KMS-11 (cell line): Measurements from ENCODE around the gene HOXD1.

Experiments
- H2AFZ ChIP-seq: fragments of 200-600 bp; sonication (generic); 2 replicates; pipeline ENCODE4 v1.6.1; 2016; ENCODE audit warnings: antibody characterized with exemption, mixed run types, low read depth
- H3K27ac ChIP-seq: fragments of 200-600 bp; sonication (generic); 2 replicates; pipeline ENCODE4 v1.6.1; 2016; ENCODE audit warnings: mild to moderate bottlenecking, mixed run types
- H3K27me3 ChIP-seq: fragments of 200-600 bp; sonication (generic); 2 replicates; pipeline ENCODE4 v1.6.1; 2017; ENCODE audit warnings: mild to moderate bottlenecking, low read depth, mixed run types, moderate library complexity; ENCODE audit not compliant: insufficient read depth
- H3K36me3 ChIP-seq: fragments of 200-600 bp; sonication (generic); 2 replicates; pipeline ENCODE4 v1.6.1; 2017; ENCODE audit warnings: mild to moderate bottlenecking, mixed run types; ENCODE audit not compliant: insufficient read depth
- H3K4me1 ChIP-seq: fragments of 200-600 bp; sonication (generic); 2 replicates; pipeline ENCODE4 v1.6.1; 2016; ENCODE audit warnings: mild to moderate bottlenecking, low read depth, mixed run types; ENCODE audit not compliant: poor library complexity, severe bottlenecking
- H3K4me2 ChIP-seq: fragments of 200-600 bp; sonication (generic); 2 replicates; pipeline ENCODE4 v1.7.0; 2016; ENCODE audit warnings: mild to moderate bottlenecking, mixed run types
- H3K4me3 ChIP-seq: fragments of 200-600 bp; sonication (generic); IDR thresholded peaks from 2 replicates; pipeline ENCODE4 v1.6.1; 2017; ENCODE audit warnings: low read depth, low read length, mixed read lengths; ENCODE audit not compliant: insufficient read depth
- H3K79me2 ChIP-seq: fragments of 200-600 bp; sonication (generic); 2 replicates; pipeline ENCODE4 v1.6.1; 2016; ENCODE audit warnings: low read depth, mixed run types; ENCODE audit not compliant: insufficient read depth
- H3K9ac ChIP-seq: fragments of 200-600 bp; sonication (generic); 2 replicates; pipeline ENCODE4 v1.6.1; 2016; ENCODE audit warnings: mild to moderate bottlenecking, mixed run types
- H4K20me1 ChIP-seq: fragments of 200-600 bp; sonication (generic); 2 replicates; pipeline ENCODE4 v1.6.1; 2016; ENCODE audit warnings: mild to moderate bottlenecking, mixed run types; ENCODE audit not compliant: insufficient read depth
- TF ChIP-seq, protein P1 (sequence below): fragments of 200-600 bp; sonication (generic); conservative IDR thresholded peaks from 2 replicates; pipeline ENCODE4 v1.6.1; 2017; ENCODE audit warnings: low read depth, mild to moderate bottlenecking, antibody characterized with exemption, low read length, moderate library complexity, mixed read lengths

The HOXD1 gene

GRCh38 chr2:176206136-176206535 lies 17.7 kb downstream of the HOXD1 start:
- H3K27me3 ChIP-seq = no peaks in the 10 kb centered on the region
- no peak overlapping the region for H3K27ac ChIP-seq
- H3K4me2 ChIP-seq = no peak overlapping the region
- H3K79me2 ChIP-seq = no peaks in the 10 kb centered on the region
- no peak overlapping the region for H2AFZ ChIP-seq
- H3K4me1 ChIP-seq = no peaks in the 10 kb centered on the region
- no peaks in the 10 kb centered on the region for H3K36me3 ChIP-seq
- no peak overlapping the region for H3K4me3 ChIP-seq
- TF ChIP-seq, protein P1, sequence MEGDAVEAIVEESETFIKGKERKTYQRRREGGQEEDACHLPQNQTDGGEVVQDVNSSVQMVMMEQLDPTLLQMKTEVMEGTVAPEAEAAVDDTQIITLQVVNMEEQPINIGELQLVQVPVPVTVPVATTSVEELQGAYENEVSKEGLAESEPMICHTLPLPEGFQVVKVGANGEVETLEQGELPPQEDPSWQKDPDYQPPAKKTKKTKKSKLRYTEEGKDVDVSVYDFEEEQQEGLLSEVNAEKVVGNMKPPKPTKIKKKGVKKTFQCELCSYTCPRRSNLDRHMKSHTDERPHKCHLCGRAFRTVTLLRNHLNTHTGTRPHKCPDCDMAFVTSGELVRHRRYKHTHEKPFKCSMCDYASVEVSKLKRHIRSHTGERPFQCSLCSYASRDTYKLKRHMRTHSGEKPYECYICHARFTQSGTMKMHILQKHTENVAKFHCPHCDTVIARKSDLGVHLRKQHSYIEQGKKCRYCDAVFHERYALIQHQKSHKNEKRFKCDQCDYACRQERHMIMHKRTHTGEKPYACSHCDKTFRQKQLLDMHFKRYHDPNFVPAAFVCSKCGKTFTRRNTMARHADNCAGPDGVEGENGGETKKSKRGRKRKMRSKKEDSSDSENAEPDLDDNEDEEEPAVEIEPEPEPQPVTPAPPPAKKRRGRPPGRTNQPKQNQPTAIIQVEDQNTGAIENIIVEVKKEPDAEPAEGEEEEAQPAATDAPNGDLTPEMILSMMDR = no peak
- H3K9ac ChIP-seq = no peak overlapping the region
- no peaks in the 10 kb centered on the region for H4K20me1 ChIP-seq

DNA sequence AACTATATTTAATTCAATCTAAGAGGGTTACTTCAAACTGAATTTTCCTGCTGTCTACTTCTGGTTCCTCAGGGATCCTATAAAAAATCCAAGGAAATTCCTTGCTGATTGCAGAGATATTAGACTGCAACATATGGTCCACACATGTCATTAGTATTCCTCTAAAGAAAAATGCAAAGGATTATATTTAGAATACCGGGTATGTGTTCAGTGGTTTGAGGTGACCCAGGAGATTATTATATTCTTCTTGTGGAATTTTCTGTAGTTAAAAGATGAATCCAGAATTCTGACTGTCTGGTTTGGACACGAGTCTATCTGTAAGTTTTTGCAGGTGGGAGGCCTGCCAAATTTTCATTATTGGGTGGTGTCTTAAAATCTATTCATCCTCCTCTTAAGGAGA lies 18.2 kb downstream of the HOXD1 start:
- Histone ChIP-seq H3K36me3 (no peaks in the 10 kb centered on the region), H4K20me1 (no peaks in the 10 kb centered on the region), H3K4me1 (no peaks in the 10 kb centered on the region), H3K27me3 (no peaks in the 10 kb centered on the region), H3K9ac (no peak overlapping the region), H3K79me2 (no peaks in the 10 kb centered on the region), H2AFZ (no peak overlapping the region), H3K4me3 (no peak overlapping the region), H3K4me2 (no peak overlapping the region), H3K27ac (no peak overlapping the region)
- TF ChIP-seq, protein P1 = no peak

DNA sequence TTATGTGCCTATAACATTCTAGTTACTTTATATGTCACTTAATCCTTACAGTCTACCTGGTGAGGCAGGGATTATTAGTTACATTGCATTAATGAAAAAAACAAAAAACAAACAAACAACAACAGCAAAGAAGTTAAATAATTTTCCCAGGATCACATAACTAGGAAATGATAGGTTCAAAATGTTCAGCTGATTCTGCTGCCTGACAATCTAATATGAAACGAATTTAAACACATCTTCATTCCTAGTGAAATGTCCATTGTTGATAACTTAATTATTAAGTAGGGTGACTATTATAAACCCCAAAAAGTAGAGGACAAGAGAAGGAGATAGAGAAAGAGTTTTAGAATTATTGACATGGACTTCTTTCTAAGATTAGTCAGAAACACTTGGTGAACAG lies 22.6 kb downstream of the HOXD1 start:
- H2AFZ ChIP-seq = no peak overlapping the region
- TF ChIP-seq, protein P1 = no peak
- no peaks in the 10 kb centered on the region for H3K36me3 ChIP-seq
- no peaks in the 10 kb centered on the region for H3K27me3 ChIP-seq
- no peaks in the 10 kb centered on the region for H3K79me2 ChIP-seq
- H3K27ac ChIP-seq = no peak overlapping the region
- H3K4me3 ChIP-seq = no peak overlapping the region
- H3K4me2 ChIP-seq = no peak overlapping the region
- H4K20me1 ChIP-seq = no peaks in the 10 kb centered on the region
- no peak overlapping the region for H3K9ac ChIP-seq
- H3K4me1 ChIP-seq = no peaks in the 10 kb centered on the region

DNA sequence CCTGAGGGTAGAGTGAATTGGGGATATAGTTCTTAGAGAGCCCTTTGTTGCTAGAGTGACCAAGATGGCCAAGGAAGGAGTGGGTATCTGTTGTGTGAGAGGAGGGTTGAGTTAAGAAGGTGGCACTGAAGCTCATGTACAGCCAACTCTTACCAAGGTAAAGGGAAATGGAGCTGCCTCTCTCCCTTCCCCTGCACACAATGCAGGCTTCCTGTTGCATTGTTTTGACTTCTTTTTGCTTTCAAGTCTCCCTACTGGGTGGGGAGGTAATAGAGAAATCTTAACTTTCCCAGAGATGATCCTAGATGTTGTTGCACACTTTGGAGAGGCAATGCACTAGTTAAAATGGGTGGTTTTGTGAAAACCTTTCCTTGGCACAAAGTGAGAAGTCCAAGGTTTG lies 23.8 kb downstream of the HOXD1 start:
- Histone ChIP-seq H3K4me3 (no peak overlapping the region), H2AFZ (no peak overlapping the region), H3K4me2 (no peak overlapping the region), H3K9ac (no peak overlapping the region), H3K27me3 (no peaks in the 10 kb centered on the region), H3K79me2 (no peaks in the 10 kb centered on the region), H3K27ac (no peak overlapping the region), H4K20me1 (no peaks in the 10 kb centered on the region), H3K36me3 (no peaks in the 10 kb centered on the region), H3K4me1 (no peaks in the 10 kb centered on the region)
- TF ChIP-seq, protein P1 = no peak
